Measurements from ENCODE around the gene CCDC192.

Gene CCDC192

DNA sequence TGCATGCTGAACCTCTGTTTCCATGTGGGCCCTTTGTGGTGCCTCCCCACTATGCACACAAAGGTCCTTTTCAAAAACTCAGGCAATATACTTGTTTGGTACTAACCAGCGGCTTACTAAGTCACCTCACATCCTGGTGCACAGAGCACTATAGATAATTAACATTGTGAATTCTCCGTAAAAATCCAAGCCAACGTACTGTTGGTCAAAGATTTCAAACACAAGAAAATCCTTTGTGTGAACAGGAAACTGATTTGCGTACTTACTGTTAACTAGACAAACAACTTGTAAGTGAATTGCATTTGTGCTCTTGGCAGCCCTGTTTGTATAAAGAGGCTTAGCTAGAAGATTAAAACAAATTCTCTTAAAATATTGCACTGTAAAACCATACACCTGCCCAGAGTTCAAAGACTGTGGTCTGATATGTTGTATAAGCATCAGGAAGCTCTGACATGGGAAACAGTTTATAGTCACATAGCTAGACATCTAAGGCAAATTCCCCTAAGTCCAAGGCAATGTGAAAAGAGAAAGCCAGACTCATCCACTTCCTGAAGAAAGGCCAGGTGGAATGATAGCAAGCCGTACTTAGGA lies 255.3 kb downstream of the CCDC192 start:
- DNase-seq, result no peak

DNA sequence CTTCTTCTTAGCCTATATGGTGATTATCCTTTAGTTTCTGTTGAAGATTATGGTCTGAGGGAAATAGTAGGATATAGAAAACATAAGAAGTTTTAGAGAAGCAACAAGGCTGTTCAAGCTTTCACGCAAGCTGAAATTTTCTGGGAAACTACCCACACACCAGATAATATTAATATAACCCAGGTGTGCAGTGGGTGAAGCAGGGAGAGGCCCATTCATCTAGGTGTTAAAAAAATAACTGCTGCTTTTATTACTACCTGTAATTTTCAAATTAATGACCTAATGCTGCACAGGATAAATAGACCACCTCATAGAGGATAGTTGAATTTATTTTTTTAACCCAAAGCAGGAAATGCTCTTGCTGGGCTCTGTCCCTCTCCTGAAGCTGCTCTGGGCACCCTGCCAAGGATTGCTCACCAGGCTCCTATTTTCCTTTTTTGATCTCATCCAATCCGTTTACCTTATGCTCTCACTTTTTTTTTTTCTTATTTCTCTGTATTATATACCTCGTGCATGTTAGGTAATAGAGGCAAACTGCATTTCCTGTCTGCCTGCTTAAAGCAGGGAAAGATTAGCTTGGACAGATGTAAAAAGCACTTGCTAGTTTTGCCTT lies 256.1 kb downstream of the CCDC192 start:
- peak in 2 of 4 experiments; percentile 23 to 30 for DNase-seq

DNA sequence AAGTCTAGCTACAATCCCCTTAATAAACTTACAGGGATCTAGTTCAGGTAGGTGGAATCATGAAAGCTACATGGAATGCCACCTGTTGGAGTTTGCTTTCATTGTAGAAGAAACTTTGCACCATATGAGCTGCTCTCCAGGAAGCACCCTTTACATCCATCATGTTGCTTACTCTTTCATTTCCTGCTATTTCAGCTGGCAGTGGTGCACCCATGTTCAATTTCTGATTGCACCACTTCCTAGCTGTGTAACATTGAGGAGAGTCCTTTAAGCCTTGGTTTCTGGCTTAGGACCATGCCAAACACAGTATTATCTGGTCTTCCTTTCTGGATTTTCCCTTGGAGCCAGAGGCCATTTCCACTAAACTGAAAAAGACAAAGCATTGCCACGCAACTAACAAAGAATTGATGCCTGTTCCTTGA lies 257.1 kb downstream of the CCDC192 start:
- peak in 1 of 4 experiments; percentile 9 for DNase-seq

DNA sequence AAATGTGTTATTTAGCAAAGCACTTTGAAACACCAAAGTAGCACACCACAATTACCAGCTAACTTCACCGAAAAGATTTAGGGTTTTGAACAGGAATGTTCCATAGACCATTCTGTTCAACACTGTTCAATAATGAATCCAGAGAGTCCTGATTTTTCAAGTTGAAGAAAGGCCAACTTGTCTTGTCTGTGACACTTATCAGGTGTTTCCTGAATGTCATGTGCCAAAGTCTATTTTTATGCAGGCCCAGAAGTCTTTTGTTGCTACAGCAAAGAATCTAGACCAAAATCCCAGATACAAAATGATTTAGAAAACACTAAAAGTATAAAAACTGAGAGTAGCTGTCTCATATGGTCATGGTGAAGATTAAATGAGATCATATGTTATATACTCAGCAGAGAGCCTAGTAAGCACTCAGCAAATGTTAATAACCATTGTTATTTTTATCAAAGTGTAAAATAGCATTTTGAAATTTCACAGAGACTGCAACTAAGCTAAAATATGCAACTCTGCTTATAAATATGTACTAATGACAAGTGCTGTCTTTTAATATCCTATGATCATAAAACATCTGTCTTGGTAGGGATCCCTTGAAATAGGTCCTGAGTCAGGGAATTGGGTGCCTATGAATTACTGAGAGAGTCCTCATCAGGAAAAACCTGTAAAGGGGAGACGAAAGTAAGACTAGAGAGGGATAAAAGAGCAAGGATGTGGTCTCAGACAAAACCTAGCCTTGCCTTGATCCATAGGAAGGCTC lies 258.0 kb downstream of the CCDC192 start:
- no peak for DNase-seq

DNA sequence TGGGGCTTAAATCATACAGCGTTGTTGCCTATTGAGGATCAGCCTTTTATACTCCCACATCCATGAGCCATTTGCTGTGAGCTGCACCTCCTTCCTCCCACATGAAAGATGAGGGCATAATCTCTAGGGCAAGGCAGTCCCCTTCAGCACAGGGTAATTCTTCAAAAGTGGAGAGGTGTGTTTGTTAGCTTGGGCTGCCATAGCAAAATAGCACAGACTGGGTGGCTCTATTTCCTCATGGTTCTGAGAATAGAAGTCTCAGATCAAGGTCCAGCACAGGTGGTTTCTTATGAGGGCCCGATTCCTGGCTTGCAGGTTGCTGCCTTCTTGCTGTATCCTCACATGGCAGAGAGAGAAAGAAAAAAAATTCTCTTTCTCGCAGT lies 258.6 kb downstream of the CCDC192 start:
- DNase-seq, result no peak

DNA sequence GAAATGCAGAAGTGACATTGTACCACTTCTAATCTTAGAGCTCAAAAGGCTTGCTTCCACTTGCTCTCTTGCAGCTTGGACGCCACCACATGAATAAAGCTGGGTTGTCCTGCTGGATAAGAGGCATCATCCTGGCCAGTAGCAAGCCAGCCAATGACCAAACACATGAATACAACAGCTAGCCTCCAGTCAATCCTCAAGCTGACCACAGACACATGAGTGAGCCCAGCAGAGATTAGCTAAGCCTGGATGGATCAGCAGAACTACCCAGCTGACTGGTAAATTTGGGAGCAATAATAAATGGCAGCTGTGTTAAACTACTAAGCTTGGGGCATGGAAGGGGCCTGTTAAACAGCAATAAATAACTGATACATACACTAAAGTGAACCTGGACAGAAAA lies 259.3 kb downstream of the CCDC192 start:
- no peak for DNase-seq

DNA sequence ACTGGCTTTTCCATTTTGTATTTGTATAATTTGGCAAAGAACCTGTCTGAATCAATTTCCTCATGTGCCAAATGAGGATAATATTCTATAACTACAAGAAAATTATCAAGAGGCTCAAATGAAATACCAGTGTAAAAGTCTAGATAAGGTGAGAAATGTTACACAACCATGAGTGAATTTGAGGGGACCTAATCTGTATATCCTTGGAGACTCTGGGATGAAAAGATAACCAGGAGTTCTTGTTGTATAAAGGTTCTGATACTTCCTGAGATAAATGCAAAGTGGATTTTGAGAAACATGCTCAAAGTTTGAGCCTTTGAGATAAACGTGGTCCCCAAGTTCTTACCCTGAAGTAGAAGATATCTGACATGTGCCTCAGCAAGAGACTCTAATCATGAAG lies 260.0 kb downstream of the CCDC192 start:
- no peak for DNase-seq

DNA sequence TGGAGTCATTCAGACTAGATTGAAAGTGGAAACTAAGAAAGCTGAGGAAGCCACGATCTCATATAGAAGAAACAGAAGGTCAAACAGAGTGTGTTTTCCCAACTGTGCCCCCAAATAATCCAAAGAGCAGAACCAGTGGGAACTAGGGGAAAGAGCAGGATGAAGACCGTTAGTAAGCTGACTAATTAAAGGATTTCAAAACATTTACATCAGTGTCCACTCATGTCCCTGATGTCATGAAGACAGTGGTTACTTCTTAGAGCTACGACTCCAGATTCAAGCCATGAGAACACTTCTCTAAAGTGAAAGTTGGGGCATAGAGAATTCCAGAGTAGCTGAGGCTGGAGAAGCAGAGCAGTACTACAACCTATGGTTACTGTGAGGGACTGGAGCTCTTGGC lies 260.7 kb downstream of the CCDC192 start:
- no peak for DNase-seq

DNA sequence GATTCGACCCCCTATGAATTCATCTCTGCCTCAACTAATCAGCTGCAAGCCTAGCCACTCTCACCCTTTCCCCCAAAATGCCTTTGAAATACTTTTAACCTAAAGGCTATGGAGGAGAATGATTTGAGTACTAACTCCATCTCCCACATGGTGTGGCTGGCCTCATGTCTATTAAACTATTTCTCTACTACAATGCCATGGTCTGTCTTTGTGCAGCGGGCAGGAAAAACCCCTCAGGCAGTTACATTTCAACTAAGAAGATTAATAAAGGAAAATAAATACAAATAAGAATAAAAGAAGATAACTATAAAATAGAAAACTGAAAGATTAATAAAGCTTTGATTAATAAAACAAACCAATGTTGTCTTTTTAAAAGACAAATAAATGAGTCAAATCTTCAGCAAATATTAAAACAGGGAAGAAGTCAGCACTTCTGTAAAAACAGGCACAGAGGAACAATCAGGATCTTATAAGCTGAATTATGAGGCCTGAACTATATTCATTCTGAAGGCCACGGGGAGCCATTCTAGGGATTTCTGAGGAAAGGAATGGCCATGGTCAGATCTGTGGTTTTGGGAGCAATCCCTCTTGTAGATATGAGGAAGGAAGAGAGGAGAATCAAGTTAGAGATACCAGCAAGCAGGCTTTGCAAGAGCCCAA lies 264.3 kb downstream of the CCDC192 start:
- DNase-seq, result no peak

DNA sequence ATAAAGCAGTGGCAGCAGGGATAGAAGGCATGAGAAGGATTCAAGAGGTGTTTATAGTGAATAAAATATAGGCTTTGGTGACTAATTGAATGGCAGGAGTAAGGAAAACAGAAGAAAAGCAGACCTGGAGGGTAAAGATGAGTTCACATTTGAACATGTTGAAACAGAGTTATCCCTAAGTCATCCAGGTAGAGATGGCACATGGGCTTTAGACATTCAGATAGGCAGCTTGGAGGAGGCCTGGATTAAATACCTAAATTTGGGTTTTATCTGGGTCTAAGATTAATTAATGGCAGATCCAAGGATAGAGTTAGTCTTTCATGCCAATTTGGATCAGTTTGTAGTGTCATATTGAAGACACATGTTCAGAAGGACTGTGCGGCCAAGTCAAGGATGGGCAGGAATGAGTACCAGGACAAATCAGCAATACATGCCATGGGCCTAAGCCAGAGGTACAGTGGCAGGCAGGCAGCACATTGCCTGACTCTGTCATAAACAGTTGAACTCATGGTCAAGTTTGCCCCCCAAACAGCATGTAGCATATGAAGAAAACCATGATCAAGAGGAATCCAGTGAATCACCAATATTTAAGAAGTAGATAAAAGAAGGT lies 264.9 kb downstream of the CCDC192 start:
- no peak for DNase-seq

DNA sequence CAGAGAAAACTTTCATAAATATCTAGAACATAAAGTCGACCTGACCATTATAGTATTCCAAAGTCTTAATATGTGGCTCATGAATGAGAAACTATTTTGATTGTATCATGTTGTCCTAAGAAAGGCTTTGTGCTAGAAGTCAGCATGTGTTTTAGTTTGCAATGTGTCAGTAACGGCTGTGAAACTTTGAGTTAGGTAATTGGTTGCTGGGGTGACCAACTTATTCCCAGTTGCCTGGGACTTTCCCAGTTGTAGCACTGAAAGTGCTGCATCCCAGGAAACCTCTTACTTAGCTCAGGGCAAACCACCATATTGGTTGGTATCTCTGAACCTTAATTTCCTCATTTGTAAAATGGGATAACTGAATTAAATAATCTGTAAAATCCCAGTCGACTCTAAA lies 265.8 kb downstream of the CCDC192 start:
- no peak for DNase-seq

DNA sequence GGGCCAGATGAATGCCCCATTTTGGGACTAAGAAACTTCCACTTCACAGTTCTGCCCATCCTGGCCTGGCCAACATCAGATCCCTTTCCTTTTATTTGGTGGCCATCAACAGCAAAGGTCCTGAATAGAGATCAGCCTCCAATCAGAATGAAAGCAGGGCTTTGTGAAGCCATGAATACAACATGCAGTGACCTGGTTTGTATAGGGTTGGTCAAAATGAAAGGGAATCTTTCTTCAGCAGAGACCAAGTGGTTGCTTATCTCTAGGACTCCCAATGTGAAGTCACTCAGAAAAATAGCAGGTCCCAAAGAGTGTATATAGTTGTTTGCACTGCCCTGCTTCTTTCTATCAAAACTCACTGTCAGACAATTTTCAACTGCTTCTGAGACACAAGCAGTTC lies 266.5 kb downstream of the CCDC192 start:
- DNase-seq, result no peak

DNA sequence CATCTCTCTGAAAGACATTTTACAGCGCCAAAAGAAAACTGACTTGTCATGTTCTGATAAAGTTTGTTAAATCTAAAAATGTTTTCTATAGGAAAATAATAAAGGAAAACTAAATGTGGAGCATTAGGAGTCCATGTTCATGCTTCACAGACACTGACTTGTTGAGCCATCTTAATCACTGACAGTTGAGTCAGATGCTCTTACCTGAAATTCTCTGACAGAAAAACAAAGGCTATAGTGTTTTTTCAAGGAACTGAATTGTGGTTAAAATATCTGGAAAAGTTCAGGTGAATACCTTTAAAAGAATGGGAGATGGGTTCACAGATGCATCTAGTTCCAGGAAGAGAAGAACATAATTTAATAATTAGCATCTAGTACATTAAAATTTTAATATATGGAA lies 266.9 kb downstream of the CCDC192 start:
- no peak for DNase-seq

DNA sequence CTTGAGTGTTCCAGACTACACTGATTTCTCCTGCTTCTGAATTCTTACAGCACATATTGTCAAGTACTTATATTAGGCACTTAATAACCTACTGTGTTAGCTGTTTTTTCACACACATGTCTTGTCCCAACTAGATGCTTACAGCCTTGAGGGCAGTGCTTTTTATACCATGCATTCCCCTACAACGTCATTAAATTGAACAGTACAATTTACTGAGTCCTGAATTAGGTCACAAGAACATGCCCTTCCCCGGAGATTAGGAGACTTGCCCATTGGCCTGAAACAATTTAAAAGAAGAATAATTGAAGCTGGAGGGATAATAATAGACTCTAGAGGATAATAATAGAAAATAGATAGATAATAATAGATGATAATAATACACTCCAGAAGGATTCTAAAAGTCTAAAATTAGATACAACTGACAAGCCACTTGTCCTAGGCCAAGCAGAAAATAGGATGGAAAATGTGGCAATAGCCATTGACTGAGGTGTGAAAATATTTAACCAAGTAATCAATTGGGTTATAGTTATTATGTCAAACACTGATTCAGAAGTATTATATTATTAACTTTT lies 267.7 kb downstream of the CCDC192 start:
- DNase-seq, result no peak

DNA sequence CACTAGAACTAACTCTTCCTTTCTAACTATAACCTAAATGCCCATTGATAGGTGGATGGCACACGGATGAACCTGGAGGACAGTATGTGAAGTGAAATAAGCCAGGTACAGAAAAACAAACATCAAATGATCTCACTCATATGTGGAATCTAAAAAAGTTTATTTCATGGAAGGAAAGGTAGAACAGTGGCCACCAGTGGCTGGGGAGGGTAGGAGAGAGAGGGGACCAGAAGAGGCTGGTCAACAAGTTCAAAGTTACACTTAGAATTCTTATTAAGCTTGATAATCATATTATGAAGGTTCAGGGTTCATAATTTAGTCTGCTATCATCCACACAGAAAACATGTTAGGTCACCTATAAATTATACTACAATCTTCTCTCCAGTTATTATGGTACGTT lies 272.8 kb downstream of the CCDC192 start:
- no peak for DNase-seq

DNA sequence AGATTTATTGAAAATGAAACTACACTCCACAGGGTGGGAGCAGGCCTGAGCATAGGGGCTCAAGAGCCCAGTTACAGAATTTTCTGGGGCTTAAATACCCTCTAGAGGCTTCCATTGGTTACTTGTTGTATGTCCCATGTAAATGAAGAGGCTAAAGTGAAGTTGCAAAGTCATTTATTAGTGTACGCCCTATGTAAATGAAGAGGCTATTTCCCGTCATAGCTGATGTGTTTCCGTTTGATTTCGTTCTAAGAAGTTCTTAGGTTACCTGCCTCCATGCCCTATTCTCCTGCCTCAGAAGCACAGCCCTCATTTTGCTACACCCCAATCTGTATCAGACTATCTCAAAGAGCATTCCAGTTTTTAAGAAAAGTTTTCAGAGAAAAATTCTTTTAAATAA lies 273.3 kb downstream of the CCDC192 start:
- no peak for DNase-seq

DNA sequence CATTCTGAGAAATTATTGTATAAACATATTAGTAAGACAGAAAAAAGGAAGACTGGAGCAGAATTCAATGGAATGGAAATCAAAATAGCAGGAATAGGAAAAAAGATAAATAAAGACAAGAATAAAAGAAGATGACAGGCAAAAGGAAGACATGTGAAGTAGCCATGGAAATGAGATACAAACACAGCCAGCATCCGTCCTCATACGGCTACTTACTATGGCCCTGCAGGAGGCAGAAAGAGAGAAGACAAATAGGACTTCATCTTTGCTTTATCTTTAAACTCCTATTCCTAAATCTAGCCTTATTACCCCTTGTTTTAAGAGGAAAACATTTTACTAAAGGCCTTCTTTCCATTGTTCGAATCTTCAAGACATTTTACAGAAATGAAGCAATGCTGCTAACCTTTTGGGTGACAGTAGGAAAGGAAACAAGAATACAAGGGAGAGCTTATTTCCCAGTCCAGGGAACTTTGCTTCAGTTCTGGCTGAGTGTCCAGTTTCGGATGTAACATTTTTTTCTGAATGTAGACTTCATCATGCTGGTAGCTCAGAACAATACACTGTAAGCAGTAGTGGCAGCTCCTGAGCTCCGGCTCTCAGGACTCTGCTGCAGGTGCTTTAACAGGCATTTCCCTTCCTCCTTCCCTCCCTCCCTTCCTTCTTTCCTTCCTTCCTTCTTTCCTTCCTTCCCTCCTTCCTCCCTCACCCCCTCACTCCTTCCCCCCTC lies 274.0 kb downstream of the CCDC192 start:
- DNase-seq, result no peak

DNA sequence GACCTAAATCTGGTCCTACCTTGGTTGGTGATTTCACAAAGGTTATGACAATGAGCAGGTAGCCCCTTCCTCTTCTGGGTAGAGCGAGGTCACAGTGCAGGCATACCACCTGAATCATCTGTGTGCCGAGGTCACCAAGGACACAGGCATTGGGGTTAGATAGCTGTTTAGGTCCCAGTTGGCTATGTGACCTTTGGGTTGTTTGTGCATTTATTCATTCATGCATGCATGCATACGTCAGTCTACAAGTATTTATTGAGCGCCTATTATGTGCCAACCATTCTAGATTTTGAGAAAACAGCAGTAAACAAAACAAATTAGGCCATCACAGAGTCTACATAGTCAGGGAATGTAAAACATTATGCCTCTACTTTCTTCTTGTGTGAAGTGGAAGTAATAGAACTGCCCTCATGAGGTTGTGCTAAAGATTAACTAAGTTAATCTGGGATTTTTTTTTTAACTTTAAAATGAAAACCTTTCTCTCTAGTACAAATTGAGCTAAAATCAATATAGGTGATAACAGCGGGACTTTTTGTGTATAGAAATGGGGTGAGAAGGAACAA lies 275.6 kb downstream of the CCDC192 start:
- no peak for DNase-seq

DNA sequence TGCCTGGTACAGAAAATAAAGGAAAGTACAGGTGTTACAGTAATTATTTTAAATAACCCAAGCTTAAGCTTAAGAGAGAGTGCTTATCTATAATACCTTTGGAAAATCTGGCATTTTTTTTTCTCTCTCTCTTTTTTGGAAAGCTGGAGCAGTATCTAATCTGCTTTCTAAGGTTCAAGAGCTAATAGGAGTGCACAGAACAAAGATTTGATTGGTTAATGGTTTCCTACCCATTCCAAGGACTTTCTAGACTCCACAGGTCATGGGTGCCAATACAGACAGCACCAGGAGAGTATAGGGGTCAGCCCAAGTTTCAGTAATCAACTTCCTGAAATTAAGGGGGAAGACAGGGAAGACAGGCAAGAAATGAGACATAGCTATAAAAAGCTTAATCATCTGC lies 276.3 kb downstream of the CCDC192 start:
- DNase-seq, result no peak

DNA sequence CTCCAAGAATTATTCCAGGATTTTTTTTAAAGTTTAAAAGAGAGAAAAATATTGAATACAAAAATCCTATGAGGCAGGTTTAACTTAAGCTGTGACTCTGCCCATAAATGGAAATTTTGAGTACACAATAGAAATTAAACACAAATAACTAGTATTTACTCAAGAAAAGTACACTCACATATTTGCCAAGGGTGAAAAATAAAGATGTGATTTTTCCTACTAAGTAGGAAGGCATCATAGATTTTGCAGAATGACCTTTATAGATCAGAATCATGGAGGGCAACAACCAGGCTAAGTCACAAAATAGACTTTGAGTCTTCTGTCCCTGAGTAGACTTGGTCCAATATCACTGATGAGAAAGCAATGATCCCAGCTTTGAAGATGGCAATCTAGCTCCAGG lies 277.7 kb downstream of the CCDC192 start:
- DNase-seq, result no peak

DNA sequence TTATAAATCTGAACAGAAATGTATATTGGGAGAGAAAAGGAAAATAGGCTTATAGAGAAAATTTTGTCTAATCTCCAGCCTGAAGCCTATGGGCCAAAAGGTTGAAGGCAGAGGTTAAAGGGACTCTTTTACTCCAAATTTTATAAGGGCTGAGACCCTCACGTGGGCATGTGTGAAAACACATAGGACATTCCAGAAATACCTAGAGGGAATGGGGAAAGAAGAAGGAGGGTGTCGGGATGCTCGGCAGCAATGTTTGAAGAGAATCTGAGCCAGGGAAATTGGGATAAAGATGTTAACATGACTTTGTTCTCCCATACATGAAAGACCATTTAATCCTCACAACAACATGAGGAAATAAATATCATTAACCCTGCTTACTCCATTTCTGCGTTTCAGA lies 278.3 kb downstream of the CCDC192 start:
- DNase-seq, result no peak

DNA sequence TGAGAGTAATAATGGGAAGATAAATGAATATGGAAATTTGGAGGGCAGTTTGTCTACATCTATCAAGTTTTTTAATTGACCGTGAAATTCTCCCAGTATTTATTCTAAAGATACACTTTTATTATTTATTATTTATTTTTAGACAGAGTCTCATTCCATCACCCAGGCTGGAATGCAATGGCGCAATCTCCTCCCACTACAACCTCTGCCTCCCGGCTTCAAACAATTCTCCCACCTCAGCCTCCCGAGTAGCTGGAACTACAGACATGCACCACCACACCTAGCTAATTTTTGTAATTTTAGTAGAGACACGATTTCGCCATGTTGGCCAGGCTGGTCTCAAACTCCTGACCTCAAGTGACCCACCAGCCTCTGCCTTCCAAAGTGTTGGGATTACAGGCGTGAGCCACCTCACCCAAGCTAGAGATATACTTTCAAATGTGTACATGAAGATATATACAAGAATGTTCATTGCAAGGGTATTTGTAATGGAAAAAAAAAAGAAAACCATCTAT lies 282.7 kb downstream of the CCDC192 start:
- DNase-seq, result no peak
